Inflammatory macrophage treated with lipopolysaccharide for 4 hours (primary cell): ENCODE measurements around the gene IGFBP2.

Experiments used
- DNase-seq: peaks from one replicate; pipeline ENCODE4 v3.0.0-alpha.2; 2020

Gene IGFBP2

DNA sequence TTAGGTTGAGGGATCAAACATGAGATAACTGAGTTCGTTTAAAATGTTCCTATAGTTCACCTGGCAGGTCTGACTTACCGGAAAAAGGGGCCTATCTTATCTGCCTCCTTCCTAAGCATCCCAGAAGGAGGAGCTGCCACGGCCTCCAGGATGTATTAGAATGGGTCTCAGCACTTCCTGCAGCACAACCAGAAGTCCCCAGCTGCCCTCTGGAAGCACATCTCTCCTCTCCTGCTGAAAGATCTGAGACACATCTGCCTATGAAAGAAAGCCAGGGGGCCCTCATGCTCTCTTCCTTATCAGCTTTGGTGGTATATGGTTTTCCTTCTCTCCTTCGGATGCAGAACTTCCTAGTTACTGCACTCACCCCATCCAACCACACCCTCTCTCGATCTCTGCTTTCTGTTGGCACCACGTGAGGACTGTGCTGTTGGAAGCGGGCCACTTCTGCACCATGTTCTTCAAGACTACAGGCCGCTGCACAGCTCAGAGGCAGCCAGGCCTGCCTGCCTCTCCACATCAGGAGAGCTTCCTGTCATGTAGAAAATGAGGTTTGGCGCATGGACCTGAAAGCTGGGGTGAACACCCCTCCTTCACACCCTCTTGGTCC is 55.6 kb downstream of the IGFBP2 start:
- DNase-seq: no peak

DNA sequence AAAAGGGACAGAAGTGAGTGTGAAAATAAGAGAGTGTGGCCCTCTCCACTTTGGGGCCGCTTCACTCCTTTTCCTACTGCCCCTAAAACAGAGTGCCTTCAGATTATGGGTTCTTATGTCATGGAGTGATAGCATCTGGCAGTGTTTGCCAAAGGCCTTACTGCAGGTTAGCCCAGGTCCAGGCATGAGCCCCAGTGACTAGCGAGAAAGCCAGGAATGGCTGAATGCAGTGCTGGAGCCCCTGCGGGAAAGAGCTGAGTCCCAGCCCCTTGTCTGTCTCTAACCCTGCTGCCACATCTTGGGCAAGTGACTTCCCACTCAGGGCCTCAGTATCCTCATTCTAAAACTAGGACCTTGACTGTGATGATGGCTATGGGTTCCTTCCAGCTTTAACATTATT is 56.2 kb downstream of the IGFBP2 start:
- no peak for DNase-seq

DNA sequence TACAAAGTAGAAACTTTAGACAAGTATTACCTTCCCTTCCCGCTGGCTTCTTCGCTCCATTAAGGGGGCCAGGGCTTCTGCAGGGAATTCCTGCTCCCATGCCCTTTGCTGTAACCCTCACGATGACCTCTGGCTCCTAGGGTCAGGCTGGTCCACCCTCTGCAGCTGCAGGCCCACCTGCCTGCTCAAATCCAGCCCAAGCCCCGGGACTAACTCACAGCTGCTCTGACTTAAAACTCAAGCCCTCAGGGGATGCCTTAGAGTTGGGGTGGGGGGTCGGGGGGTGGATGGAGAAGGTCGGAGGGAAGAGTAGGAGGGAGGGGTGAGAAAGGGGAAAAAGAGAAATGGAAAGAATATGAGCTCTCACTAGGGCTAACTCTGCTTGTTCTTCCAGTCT is 57.2 kb downstream of the IGFBP2 start:
- no peak for DNase-seq

DNA sequence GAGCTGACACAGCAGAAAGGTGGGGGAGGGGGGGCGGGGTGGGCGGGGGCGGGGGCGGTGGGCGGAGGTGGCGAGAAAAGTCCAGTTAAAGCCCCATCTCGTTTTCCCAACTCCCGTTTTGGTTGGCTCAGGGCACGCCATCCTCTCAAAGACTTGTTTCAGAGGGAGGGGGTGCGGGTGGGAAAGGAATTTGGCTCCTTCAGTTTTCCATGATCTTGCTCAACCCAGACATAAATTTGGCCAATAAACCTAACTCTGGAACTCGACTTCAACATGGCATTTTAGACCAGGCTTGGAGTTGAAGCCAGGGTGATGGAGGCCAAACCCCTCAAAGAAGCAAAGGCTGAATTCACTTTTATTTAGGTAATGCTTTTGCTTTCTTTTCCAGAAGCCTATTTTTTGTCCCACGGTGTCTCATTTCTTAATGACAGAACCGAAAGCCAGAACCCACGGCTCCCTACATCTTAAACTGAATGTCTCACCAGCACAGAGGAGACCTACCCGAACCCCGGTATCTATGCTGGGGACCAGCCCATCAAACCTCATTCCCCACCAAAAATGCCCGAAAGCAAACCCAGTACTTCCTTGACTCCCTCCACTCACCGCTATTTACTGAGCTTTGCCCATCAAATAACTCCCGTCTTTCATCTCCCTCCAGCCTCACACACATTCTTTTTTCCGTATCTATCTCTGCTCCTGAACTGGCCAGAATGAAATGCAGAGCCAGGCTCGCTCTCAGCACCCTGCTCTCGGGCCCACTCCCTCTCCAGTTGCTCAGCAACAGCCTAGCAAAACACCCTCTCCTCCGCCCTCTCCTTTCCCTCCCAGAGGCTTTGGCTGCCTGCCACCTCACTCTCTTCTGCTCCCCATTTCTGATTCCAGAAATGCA is 57.9 kb downstream of the IGFBP2 start:
- peak; percentile 43 for DNase-seq

DNA sequence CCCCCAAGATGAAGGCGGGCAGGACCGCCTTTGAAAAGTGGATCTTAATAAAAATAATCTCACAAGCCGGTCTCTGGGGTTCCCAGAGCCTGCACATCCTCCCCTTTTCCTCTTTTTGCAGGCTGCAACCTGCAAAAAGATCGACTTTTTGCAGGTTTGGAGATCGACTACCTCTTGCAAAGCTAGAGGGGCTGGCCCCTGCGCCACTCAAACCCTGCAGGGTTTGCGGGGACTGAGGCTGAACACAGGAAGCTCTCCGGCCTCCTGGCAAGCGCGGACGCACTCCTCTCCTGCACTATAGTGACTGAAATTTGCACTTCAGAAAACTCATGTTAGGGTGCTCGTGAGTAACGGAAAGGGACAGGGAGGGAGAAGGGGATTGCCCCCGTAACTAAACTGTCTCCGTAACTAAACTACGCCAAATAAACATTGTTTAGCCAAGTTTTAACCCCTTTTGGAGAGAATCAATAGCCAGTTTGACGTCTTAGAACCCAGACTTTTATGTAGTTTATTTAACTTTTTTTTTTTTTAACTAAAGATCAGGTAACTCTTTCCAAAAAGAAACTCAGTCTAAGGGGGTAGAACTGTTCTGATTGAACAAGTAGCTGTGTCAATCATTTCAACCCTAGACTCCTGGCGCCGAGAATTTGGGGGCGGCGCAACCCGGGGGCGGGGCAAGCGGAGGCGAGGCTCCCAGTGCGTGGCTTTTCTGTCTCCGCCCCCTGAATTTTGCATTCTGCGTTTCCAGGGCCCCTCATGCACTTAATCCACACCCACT is 59.6 kb downstream of the IGFBP2 start:
- peak; percentile 2 for DNase-seq

DNA sequence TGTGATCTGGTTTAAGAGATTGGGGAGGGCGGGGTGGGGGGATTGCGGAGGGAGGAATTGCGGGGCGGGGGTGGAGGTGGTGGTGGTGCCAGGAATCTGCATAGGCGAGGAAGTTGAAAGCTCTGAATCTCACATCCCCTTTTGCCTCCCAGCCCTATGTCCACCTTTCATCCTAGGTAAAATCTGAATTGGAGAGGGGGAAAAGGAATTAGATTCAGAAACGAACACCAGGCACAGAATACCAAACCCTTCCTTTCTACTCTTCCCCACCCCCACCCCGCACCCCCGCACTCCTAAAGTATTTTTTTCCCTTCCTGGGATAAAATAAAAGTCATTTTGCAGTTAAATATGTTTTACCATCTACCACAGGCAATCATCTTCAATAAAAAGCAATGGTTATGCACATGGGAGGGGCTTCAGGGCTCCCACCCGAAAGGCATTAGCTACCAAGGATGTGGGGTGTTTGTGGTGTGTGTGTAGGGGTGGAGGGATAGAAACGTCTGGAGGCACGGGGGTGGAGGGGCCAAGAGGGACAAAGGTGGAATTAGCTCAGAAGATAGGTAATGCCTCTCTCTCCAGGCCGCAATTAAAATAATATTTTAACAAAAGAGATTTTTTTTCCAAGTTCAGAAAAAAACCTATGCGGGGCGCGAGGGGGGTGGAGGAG is 60.3 kb downstream of the IGFBP2 start:
- DNase-seq: no peak

DNA sequence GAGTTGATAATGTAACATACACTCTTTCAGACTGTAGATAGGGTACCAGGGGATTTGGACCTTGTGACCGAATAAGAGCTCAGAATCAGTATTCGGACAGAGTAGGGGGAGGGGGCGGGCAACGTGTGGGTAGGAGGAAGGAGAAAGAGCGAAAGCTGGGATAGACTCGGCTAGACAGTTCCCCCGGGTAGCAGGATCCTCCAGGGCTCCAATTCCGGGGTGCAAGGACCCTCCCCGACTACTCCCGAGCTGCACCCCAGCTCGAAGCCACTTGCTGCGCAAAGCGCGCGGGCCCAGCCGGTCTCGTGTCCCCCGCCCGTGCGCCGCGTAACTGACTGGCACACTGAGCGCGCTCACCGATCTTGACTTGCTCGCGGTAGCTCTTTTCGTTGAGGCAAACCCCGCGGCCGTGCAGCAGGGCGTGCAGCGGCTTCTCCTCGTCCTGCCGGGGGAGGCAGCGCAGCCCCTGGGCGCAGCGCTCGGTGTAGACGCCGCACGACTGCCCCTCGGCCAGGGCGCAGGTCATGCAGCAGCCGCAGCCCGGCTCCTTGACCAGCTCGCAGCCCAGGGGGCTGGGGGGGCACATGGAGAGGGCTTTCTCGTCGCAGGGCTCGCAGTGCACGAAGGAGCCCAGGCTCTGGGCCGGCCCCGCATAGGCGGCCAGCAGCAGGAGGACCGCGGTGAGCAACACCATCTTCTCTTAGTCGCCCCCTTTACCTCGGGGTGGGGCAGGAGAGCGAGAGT is 61.0 kb downstream of the IGFBP2 start:
- no peak for DNase-seq

DNA sequence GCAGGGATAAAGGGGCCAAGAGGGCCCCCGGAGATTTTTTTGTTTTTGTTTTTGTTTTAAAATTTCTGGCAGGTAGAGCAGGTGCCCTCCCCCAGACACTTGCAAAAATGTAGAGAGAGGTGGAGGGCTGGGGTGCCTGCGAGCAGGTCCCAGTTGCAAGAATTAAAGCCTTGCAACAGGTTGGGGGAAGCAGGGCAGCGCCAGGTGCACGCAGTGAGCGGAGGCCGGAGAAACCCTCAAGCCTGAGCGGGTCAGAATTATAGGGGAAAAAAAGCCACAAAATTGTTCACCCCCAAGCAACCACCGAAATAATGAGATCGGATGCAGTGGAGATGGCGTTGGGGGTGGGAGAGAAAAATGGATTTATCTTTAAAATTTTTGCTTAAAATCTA is 61.6 kb downstream of the IGFBP2 start:
- DNase-seq: no peak

DNA sequence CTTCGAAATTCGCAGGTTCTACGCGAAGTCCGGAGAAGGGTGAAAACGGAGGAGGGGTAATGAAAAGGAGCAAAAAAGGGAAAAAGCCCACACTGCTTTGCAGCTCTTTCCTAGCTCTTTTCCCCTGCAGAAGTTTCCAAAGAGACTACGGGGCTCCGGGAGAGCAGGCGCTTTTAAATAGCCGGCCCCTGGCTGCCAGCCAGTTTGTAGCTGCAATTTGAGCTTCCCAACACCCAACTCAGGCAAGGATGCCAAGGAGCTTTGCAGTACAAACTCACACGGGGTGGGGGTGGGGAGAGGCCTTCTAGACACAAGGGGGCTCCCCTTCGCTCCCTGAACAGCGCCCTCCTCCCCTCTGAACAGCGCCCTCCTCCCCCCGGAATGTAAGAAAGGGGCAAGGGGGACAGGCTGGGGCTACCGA is 62.2 kb downstream of the IGFBP2 start, which contains the start of gene IGFBP5:
Gene IGFBP5 (minus strand): TSS at position 149 of the 421 bp plus-strand sequence. CDS start 774 bp downstream, outside the sequence.
- no peak for DNase-seq

DNA sequence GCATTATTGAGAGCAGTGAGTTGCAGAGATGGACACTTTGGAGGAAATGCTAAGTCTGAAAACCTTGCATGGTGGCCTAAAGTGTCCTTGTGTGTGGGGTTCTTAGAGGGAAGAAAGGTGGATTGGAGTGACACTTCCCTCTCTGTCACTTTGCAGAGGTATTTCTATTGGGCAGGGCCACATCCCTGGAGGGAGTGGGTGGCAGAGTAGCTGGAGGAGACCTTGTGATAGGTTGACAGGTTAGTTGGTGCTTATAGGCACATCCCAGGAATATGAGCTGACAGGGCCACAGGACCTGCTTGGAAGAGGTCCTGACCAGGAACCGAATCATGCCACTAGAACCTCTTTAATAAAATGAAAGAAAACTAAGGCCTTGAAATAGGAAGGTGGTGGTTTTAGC is 63.1 kb downstream of the IGFBP2 start:
- DNase-seq: no peak

DNA sequence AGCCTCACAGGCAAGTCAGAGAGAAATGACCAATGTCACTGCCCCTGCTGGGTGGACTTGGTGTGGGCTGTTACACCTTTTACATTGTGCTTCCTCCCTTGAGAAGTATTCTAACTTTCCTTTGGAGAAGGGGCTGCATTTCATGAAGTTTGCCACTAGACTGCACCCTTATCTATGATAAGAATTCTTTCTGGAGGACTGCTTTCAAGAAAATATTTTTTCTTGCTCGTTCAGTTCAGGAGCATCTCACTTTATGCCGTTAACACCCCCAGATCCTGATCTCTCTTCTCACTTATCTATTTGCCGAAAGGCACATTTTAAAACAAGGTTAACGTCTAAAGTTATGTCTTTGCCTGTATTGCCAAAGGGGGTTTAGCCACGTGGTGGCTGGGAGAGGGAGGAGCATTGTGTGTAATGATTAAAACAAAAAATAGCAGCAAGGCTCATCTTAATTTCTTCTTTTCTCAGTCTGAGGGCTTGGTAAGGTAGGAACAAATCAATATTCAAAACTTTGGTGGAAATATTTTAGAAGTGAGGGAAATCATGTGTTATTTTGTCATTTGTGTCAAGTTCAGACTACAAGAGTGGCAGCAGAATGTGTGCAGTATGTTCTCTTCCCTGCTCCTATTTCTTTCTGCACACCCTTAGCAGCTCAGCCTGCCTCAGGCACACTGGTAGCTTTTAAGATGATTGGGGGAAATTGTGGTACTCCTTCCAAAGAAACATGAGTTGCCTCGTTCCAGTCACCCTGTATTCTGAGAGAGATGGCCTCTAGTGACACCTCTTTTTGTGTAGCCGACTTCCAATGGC is 63.7 kb downstream of the IGFBP2 start:
- no peak for DNase-seq

DNA sequence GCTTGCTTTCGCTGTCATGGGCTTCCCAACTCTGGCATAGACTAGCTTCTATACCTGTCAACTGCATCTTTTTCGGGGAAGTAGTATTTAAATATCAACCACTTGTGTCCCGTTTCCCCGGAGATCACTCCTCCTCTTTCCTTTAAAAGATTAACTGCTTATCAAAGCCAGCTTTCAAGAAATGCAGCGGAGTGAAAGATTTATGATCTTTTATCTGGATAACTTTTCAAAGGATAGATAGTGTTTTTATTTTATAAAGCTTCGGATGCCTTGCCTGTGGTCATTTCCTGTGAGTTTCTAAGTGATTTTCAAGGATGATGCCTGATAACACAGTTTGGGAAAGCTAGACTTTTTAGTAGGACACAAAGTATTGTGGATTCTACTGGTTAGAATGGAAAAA is 65.1 kb downstream of the IGFBP2 start:
- DNase-seq: no peak

DNA sequence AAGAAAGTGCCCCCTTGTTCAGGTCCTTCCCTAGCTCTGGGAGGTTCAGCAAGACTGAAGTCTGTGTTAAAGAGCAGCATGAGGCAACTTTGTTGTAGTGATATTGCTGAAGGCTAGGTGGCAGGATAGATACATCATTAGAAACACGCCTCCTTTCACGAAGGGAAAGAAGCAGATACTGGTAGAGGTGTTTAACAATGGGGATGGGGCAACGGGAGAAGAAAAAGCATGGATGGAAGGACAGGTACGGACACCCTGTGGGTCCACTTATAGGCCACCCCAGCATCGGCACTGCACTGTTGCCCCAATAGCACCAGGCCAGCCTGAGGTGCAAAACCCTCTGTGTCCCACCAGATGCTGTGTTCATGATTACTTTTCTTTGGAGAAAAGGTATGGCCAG is 65.7 kb downstream of the IGFBP2 start:
- peak; percentile 49 for DNase-seq

DNA sequence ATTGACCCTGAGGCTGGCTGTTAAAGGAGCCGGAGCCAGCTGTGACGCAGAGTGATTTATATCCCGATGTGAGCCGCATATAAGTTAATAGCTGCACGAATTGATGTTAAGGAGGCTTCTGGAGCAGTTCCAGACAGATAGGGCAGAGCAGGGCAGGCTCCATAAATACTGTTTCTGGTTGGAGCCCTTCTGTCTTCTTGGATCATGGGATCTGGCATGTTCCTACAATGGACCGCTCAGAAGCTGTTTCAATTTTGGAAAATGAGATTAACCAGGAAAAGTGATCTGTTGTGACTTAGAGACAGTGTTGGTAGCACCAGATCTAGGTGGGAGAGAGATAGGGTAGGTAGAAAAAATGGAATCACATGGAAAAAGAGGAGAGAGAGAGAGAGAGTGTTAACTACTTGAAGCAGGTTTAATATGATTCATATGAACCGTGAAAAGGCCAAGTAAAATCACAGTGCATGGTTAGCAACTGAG is 66.9 kb downstream of the IGFBP2 start:
- no peak for DNase-seq

DNA sequence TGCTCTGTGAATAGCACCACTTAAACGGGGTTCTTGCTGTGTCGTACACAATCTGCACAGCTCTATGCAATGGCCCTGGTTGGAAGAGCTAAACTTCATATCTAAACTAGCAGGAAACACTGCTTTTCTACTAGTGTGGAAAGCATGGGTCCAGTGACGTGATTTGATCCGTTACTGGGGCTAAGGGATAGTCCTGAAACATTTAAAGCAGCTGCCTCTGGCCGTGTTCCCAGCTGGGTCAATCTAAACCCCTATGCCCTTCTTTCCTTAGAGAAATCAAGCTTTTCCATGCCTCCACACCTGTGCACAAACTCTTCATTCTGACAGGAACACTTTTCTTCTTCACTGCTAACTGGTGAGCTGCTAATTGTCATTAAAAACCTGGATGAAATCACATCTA is 67.6 kb downstream of the IGFBP2 start:
- DNase-seq: no peak

DNA sequence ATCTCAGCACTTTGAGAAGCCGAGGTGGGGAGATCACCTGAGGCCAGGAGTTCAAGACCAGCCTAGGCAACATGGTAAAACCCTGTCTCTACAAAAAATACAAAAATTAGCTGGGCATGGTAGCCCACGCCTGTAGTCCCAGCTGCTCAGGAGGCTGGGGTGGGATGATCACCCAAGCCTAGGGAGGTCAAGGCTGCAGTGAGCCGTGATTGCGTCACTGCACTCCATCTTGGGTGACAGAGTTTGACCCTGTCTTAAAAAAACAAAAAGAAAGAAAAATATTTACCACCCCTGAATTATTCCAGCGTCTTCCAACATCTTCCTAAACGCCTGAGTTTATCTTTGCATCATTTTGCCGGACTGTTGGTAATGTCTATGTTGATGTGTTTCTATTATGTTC is 68.3 kb downstream of the IGFBP2 start:
- no peak for DNase-seq

DNA sequence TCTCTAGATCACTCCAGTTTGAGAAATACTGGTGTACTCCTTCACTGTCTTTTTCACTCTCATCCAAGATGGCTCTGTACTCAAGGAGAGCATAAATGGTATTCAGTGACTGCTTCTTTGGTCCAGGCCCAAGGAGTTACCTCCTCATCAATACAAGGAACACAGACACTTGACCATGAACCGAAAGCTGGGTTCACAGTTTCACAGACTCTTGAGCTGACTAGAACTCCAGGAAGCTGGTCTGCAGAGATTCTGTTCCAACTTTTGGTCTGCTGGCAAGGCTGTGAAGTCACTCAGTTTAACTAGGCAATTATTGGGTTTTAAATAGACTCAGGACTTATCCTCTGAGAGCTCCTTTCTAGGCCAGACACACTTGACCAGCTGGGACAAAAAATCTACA is 69.5 kb downstream of the IGFBP2 start:
- no peak for DNase-seq

DNA sequence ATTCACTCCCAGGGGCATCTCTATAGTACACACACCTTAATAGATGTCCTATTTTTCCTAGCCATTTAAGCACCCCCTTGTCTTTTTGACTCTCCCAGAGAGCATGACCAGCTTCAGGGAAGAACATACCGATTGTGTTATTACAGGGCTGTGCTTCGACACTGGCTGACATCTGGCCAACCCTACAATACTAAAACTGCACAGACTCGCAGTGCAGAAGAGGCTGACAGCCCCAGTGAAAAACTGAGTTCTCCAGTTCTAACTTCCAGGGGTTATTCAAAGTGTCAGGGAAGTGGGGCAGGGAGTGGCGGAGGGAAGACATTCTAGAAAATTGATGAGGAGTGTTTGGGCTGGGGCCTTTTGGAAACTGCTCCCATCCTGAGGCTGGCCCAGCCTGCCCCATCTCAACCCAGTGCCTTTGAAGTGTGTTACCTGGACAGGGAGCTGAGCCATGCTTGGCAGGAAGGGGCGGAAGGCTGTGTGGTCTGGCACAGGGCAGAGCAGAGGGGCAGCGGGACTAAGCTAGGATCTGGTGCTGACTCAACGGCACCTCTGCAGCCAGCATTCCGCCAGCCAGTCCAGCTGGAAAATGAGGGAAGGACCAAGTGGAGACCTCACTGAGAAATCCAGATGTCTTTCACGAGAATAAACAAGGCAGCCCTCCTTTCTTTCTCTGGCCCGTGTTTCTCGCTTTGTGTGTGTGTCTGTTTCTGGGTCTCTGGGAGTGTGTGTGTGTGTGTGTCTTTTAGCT is 77.5 kb downstream of the IGFBP2 start:
- no peak for DNase-seq

DNA sequence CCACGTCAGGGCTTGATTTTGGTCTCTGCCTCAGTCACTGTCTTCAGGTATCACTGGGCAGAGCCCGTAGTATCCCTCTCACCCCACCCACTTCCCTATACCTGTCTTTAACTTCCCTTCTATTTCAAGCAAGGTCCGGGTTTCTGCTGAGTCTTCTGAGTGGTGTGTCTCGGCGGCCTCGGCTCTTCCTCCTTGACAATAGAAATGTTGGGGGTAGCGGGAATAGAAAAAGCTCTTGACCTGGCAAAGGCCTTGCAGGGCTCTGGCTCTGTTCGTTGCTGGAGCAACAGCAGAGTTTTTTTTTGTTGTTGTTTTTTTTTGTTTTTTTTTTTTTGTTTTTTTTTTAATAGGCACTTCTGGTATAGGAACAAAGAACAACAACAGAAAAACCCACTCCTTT is 78.1 kb downstream of the IGFBP2 start:
- DNase-seq: no peak

DNA sequence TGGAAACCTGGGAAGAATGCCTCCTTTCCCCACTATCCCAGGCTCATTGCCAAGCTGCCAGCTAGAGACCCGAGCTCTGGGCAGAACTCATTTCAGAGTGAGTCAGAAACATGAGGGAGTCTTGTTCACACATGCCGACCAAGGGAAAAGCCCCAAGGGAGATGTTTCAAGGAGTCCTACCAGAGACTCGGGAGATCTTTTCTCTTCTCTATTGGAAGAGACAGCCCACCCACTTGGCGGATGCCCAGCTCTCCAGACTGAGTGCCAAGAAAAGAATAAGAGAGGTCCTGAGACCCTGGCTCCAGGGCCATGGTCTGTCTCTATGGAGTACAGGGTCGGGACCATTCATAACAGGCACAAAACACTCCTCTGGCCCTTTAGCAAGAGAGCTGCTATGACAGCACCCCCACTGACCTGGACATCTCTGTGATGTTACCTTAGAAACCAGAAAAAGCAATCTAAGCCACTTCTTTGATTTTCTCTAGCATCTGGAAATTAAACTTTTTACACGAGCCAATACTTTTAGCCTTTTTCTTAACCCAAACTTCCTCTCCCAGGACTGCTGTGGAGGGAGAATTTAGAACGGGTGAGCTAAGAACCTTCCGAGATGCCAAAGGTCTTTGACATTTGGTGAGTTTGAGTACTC is 80.6 kb downstream of the IGFBP2 start:
- no peak for DNase-seq
